Activated CD8-positive, alpha-beta memory T cell treated with anti-CD3 and anti-CD28 coated beads, Interleukin-2, amount 50 U/mL, for 1 hour (primary cell): ENCODE results near the gene OSTN.
"Not testable (repeated sequence)": the region's sequence is repeated elsewhere in the genome, so short reads cannot be mapped to it uniquely, and the experiment has no call there.

Experiments used
- DNase-seq: peaks from one replicate; pipeline ENCODE4 v3.0.0-alpha.2; 2020; ENCODE audit errors: extremely low read depth

The OSTN gene

GRCh38 chr3:191263850-191264249 lies 64.8 kb downstream of the OSTN start:
- DNase-seq, result no peak

GRCh38 chr3:191268737-191269136 lies 69.7 kb downstream of the OSTN start:
- no peak for DNase-seq

DNA sequence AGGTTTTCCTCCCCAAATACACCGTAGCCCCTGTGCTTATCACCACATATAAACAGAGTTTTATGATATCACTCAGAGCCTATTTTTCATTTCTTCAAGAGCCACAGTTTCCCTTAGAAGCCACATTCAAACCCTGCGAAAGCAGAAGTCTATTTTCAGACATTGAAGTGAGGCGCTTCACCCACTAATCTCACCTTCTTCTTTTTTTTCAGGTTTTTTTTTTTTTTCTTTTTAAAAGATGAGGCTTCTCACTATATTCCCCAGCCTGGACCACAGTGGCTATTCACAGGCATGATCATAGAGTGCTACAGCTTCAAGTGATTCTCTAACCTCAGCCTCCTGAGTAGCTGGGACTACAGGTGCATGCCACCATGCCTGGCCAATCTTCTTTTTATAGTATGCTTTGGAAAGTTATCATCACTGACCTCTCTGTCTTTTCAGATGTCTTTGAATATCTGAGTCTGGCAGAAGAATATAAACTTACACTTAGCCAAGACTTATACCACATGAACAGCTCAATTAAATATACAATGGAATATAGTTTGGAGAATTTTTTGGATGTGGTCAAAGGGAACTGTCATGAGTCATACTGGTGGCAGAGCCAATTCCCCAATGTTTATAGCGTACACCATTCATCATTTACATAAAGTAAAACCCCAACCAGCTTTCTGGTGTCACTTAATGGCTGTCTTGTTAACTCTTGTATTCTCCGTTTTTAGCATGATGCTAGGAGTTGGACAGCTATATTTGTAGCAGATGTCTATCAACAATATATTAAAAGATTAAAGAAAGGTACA lies 70.4 kb downstream of the OSTN start:
- DNase-seq, result no peak

GRCh38 chr3:191275244-191275643 lies 76.2 kb downstream of the OSTN start:
- DNase-seq, result not testable (repeated sequence)

DNA sequence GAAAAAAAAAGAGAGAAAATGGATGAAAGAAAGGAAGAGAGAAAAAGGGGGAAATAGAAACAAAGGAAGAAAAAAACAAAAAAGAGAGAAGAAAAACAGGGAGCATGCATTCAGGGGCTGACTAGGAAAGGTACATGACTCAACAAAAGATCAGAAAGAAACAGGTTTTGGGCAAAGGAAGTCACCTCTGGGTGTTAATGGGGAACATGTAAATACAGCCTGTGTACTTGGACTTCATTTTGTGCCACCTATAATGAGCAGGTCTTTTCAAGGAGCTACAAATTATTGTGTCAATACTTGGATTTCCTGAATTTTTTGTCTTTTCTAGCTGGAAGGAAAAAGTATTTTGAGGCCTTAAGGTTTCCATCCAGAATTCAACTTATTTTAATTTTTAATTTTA lies 76.7 kb downstream of the OSTN start:
- DNase-seq, result no peak

DNA sequence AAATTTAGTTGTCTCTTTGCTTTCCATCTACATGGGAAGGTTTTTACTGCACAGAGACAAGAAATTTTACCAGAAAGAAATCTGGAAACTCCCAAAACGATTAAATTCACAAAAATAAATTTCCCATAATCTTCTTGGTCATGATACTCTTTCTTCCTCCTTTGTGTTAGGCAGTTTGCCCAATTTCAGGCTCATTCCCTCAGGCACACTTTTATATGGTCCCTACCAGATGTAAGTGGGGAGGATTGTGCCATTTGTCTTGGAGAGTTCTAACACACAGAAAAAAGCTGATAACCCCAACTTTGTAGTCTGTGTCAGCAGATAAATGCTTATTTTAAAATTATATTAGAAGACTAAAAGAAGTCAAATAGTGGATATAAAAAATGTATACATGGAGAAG lies 81.1 kb downstream of the OSTN start:
- DNase-seq, result no peak

DNA sequence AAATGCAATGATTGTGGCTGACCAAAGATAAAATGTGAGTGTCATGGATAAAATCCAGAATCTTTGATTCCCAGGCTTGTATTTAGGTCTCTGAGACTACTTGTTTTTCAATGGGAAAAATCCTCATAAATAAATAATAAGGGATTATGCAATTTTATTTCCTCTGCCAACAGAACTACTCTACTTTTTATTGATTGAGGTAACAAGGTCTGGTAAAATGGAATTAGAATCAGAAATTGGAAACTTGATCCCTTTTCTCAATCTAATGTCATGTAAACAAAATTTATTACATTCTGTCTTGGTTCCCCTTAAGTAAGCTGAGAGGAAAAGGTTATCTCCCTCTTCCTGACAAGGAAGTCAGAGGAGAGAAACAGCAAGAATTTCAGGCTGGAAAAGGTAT lies 81.8 kb downstream of the OSTN start:
- no peak for DNase-seq

GRCh38 chr3:191282251-191283185 lies 83.5 kb downstream of the OSTN start:
- no peak for DNase-seq

- DNase-seq, result no peak
These were observed 84.4 kb downstream of the OSTN start for GRCh38 chr3:191283400-191283799.

GRCh38 chr3:191290311-191291025 lies 91.4 kb downstream of the OSTN start:
- no peak for DNase-seq

GRCh38 chr3:191292243-191293015 lies 93.4 kb downstream of the OSTN start:
- DNase-seq, result no peak

DNA sequence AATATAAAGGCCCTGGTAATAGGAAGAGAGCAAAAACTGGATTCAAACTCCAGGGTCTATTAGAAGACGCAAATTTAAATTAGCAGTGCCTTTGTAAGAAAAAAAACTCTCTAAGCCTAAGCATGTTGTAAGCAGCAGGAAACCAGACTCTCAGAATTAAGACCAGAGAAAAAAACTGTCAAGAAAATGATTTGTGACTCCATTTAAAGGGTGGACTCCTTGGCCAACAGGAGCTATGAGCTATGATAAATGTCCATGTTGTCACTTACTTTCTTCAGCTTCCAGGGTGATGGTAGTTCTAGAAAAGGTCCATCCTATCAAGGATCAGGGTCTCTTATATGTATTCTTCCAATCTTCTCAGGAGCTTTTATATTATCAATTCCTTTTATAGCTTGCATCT lies 95.2 kb downstream of the OSTN start:
- no peak for DNase-seq

- no peak for DNase-seq
These were observed 97.0 kb downstream of the OSTN start for GRCh38 chr3:191296041-191296541.

DNA sequence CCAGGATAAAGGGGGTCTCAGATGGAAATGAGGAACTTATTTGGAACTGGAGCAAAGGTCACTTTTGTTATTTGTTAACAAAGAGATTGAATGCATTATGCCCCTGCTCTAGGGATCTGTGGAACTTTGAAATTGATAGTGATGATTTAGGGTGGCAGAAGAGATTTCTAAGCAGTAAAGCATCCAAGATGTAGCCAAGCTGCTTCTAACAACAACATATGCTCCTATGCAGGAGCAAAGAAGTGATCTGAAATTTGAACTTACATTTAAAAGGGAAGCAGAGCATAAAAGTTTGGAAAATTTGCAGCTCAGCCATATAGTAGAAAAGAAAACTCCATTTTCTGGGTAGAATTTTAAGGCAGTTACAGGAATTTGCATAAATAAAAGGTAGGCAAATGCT lies 99.8 kb downstream of the OSTN start:
- no peak for DNase-seq

DNA sequence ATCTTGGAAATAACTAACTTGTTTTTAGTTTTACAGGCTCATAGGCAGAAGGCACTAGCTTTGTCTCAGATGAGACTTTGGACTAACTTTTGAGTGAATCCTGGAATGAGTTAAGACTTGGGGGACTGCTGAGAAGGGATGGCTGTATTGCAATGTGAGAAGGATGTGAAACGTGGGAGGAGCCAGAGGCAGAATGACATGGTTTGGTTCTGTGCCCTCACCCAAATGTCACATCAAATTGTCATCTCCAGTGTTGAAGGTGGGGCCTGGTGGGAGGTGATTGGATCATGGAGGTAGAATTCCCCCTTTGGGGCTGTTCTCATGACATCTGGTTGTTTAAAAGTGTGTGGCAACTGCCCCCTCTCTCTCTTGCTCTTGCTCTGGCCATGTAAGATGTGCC lies 101.4 kb downstream of the OSTN start:
- DNase-seq, result no peak

- DNase-seq, result no peak
These were observed 102.0 kb downstream of the OSTN start for GRCh38 chr3:191301017-191301416.

DNA sequence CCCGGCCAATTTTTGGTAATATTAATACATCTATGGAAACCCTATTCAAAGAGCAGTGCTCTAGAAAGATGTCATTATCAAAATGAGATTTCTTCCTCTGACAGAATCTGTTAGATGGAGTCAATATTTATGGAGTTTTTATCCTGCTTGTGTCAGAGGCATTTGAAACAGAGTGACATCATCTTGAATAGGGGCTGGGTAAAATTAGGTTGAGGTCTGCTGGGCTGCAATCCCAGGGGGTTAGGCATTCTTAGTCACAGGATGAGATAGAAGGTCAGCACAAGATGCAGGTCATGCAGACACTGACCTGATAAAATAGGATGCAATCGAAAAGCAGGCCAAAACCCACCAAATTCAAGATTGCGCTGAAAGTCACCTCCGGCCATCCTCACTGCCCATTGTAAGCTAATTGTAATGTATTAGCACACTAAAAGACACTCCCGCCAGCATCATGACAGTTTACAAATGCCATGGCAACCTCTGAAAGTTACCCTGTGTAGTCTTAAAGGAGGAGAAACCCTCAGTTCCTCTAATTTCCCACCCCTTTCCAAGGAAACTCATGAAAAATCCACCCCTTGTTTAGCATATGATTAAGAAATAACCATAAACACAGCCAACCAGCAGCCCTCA lies 102.9 kb downstream of the OSTN start:
- DNase-seq, result no peak

DNA sequence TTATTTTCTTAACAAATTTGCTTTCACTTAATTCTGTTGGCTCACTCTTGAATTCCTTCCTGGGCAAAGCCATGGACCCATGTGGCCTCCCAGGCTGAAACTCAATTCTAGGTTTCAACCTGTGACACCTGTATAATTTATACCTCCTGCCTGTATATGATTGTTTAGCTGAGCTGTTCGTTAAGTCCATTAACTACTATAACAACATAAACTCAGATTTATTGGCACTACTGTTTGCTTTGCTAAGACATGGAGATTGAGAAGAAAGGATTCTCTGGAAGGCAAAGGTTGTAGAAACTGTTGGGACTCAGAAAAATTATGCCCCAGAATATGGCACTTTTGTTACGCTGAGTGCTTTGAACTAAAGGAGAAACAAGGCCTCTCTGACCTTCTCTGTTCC lies 103.4 kb downstream of the OSTN start:
- no peak for DNase-seq

GRCh38 chr3:191303596-191303995 lies 104.6 kb downstream of the OSTN start:
- no peak for DNase-seq

DNA sequence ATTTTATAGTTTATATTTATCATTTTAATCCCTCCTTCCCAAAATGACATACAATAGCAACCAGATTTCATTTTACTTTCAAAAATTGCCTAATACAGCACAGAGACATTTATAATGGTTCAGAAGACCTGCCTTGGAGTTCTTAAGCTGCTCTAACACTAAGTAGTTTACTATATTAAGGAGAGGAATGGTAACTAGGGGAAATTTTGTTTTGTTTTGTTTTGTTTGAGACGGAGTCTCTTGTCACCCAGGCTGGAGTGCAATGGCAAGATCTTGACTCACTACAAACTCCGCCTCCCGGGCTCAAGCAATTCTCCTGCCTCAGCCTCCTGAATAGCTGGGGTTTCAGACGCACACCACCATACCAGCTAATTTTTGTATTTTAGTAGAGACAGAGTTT lies 107.4 kb downstream of the OSTN start:
- no peak for DNase-seq

GRCh38 chr3:191307341-191307740 lies 108.3 kb downstream of the OSTN start:
- DNase-seq, result no peak
